Epithelial cell of umbilical artery (primary cell): Measurements from ENCODE around the gene CAPN2. TPM values are rescaled to one million over a fixed set of nuclear protein-coding genes. Genes with fewer than 3 reads are reported as not detected.

Source experiments
- total RNA-seq: library from RNA; depleted of rRNA; stranded (reverse); fragments of >200 nt; gene quantifications from 2 replicates; pipeline ENCODE4 v1.2.3, GENCODE V29; 2014

CAPN2 gene
- total RNA-seq, result 261 and 275 TPM in 2 replicates

GRCh38 chr1:223712194-223712849, at the start of gene CAPN2:
TSS of gene CAPN2 (plus strand) at chr1:223712539. CDS start at chr1:223712641, 102 bp downstream.

GRCh38 chr1:223665592-223666312, 46.6 kb upstream of the CAPN2 start, which contains the start of gene CAPN8:
TSS of gene CAPN8 (minus strand) at chr1:223665701. CDS start at chr1:223665646, 55 bp downstream.

Other genes starting within 250 kb of the CAPN2 start
- gene CAPN8, start 46.8 kb upstream of the CAPN2 start, total RNA-seq, result not detected in 2 replicates
- gene TP53BP2, start 133.4 kb downstream of the CAPN2 start, total RNA-seq, result 15.9 and 19.0 TPM in 2 replicates